A673 (cell line): ENCODE measurements around the gene ERVW-1. TPM values are rescaled to one million over a fixed set of nuclear protein-coding genes. Genes with fewer than 3 reads are reported as not detected.
"Not testable (repeated sequence)": the region's sequence is repeated elsewhere in the genome, so short reads cannot be mapped to it uniquely, and the experiment has no call there.

Experiments used
- BruUV-seq: library from RNA; stranded (reverse); fragments of 400-500 nt; replicated peaks from 2 replicates; lab custom pipeline; 2021; lab: Mats Ljungman, UMichigan
- CTCF ChIA-PET: fragments of 300-600 bp; sonication (Branson Sonifier 250); formaldehyde crosslinking; loops from one replicate; lab custom pipeline; 2022; ENCODE audit warnings: antibody characterized with exemption; lab: Charles Lee
- POLR2A ChIA-PET: fragments of 300-600 bp; sonication (Branson Sonifier 250); formaldehyde crosslinking; loops from one replicate; lab custom pipeline; 2022; ENCODE audit warnings: antibody characterized with exemption; ENCODE audit not compliant: low non-redundant PET; lab: Charles Lee
- DNase-seq: peaks from one replicate; pipeline ENCODE4 v3.0.0-alpha.2; 2015; ENCODE audit warnings: low spot score
- H3K27ac ChIP-seq: fragments of 200-600 bp; sonication (generic); 2 replicates; pipeline ENCODE4 v1.5.1; 2016; ENCODE audit warnings: mixed run types, low read depth, mild to moderate bottlenecking, mixed read lengths, antibody characterized with exemption, low read length; ENCODE audit not compliant: poor library complexity, severe bottlenecking
- H3K27me3 ChIP-seq: fragments of 200-600 bp; sonication (generic); replicated peaks from 2 replicates; pipeline ENCODE4 v1.6.1; 2017; ENCODE audit warnings: mixed run types, low read depth, mild to moderate bottlenecking, mixed read lengths, antibody characterized with exemption, low read length; ENCODE audit not compliant: insufficient read depth, poor library complexity
- H3K36me3 ChIP-seq: fragments of 200-600 bp; sonication (generic); 2 replicates; pipeline ENCODE4 v1.6.1; 2016; ENCODE audit warnings: mixed run types, mild to moderate bottlenecking, mixed read lengths, antibody characterized with exemption, low read length; ENCODE audit not compliant: insufficient read depth, poor library complexity, severe bottlenecking
- H3K4me1 ChIP-seq: fragments of 200-600 bp; sonication (generic); 2 replicates; pipeline ENCODE4 v1.6.1; 2017; ENCODE audit warnings: mixed run types, mild to moderate bottlenecking, mixed read lengths, antibody characterized with exemption, low read length; ENCODE audit not compliant: insufficient read depth, poor library complexity, severe bottlenecking
- H3K4me3 ChIP-seq: fragments of 200-600 bp; sonication (generic); 2 replicates; pipeline ENCODE4 v1.5.1; 2016; ENCODE audit warnings: low read depth, mixed run types, mild to moderate bottlenecking, mixed read lengths, low read length; ENCODE audit not compliant: poor library complexity, severe bottlenecking
- H3K9me3 ChIP-seq: fragments of 200-600 bp; sonication (generic); 2 replicates; pipeline ENCODE4 v1.6.1; 2016; ENCODE audit warnings: mixed run types, low read depth, mild to moderate bottlenecking, mixed read lengths, antibody characterized with exemption, low read length; ENCODE audit not compliant: poor library complexity, severe bottlenecking
- CTCF ChIP-seq: fragments of 300-800, 200-600 bp; sonication (generic); conservative IDR thresholded peaks from 2 replicates; pipeline ENCODE4 v1.5.1; 2017; ENCODE audit warnings: low read depth, mild to moderate bottlenecking, antibody characterized with exemption, low read length, moderate library complexity, mixed read lengths
- EZH2 ChIP-seq: fragments of 200-600 bp; sonication (generic); IDR thresholded peaks from 2 replicates; pipeline ENCODE4 v1.6.1; 2017; ENCODE audit warnings: borderline replicate concordance, low read depth, mild to moderate bottlenecking, mixed read lengths, antibody characterized with exemption, low read length; ENCODE audit not compliant: poor library complexity, severe bottlenecking
- intact Hi-C: fragments of 100-400 bp; cut with micrococcal nuclease; formaldehyde crosslinking; loops from one replicate; pipeline ENCODE4 v1.10.0; 2022; ENCODE audit not compliant: unreplicated experiment
- total RNA-seq: library from RNA; stranded (reverse); gene quantifications from 2 replicates; pipeline ENCODE4 v1.2.3, GENCODE V29; 2021

Gene ERVW-1
- total RNA-seq, 1 experiment from 2014 or later: not detected

GRCh38 chr7:92478711-92479110 lies 965 bp upstream of the ERVW-1 start:
- intact Hi-C loops: no loop called here

DNA sequence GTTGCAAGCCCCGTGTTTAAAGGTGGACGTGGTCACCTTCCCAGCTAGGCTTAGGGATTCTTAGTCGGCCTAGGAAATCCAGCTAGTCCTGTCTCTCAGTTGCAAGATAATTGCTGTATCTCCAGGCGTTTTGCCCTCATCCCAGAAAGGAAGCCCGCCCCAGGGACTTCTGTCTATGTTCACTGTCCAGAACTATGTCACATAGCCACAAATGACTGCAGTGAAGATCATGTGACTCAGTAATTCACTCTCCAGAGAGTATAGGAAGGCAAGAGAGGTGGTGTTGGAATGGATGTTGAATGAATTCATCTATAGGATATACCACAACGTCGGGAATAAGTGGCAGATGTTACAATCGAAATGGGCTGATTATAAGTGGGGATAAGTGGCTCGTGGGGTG lies 349 bp upstream of the ERVW-1 start:
- Histone ChIP-seq H3K9me3 (no peaks in the 10 kb centered on the region), H3K4me1 (no peaks in the 10 kb centered on the region), H3K27ac (no peak overlapping the region), H3K36me3 (no peaks in the 10 kb centered on the region), H3K27me3 (no peaks in the 10 kb centered on the region), H3K4me3 (no peak overlapping the region)
- CTCF ChIA-PET: no interaction called here
- DNase-seq: no peak
- POLR2A ChIA-PET: no interaction called here
- intact Hi-C loops: no loop called here
- no TSS peak for BruUV-seq
- TF ChIP-seq EZH2 (no peak), CTCF (no peak)

More at GRCh38 chr7:92478711-92479110, 965 bp upstream of the ERVW-1 start:
- Histone ChIP-seq H3K4me1 (no peaks in the 10 kb centered on the region), H3K27me3 (no peaks in the 10 kb centered on the region), H3K4me3 (no peak overlapping the region), H3K9me3 (no peaks in the 10 kb centered on the region), H3K36me3 (no peaks in the 10 kb centered on the region), H3K27ac (no peak overlapping the region)
- ChIA-PET CTCF (no interaction called here), POLR2A (no interaction called here)
- TF ChIP-seq EZH2: no peak
- no peak for TF ChIP-seq CTCF
- DNase-seq: no peak
- no TSS peak for BruUV-seq

DNA sequence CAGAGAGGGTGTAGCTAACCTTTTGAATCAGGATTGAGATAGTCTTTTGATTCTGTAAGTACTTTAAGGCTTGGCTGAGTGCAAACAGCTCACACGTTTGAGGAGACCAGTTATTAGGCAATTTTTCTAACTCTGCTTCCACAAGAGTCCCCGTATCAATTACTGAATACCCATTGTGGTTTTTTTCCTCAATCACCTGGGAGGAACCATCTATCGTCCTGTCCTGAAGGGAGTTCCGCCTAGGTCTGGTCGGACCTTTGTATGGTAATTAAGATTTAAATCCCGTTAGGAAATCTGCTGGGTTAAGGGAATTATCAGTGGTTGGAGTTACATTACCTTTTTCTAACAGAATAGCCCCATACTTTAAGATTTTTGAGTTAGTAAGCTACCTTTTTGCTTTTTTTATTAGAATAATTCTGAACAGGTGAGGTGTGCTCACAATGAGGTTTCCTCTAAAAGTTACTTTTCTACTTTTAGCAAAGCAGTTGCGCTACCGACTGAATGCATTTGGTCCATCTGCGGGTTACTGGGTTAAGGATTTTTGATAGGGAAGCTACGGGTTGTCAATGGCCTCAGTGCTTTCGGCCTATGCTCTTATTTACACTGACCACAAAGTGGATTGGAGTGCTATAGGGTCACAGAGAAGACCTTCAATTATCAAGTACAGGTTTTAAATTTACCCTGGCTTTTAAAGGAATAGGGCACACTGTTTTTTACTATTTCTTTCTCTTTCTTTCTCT lies 1.7 kb downstream of the ERVW-1 start:
- H3K9me3 ChIP-seq, H3K27ac ChIP-seq, H3K27me3 ChIP-seq, DNase-seq, intact Hi-C loops, POLR2A ChIA-PET, H3K4me1 ChIP-seq, BruUV-seq, H3K4me3 ChIP-seq, H3K36me3 ChIP-seq, CTCF ChIA-PET: not testable (repeated sequence)

GRCh38 chr7:92475261-92475770 lies 2.4 kb downstream of the ERVW-1 start:
- H3K27ac ChIP-seq, POLR2A ChIA-PET, H3K9me3 ChIP-seq, intact Hi-C loops, CTCF ChIA-PET, BruUV-seq, H3K4me3 ChIP-seq, DNase-seq, H3K4me1 ChIP-seq, H3K36me3 ChIP-seq, H3K27me3 ChIP-seq: not testable (repeated sequence)

DNA sequence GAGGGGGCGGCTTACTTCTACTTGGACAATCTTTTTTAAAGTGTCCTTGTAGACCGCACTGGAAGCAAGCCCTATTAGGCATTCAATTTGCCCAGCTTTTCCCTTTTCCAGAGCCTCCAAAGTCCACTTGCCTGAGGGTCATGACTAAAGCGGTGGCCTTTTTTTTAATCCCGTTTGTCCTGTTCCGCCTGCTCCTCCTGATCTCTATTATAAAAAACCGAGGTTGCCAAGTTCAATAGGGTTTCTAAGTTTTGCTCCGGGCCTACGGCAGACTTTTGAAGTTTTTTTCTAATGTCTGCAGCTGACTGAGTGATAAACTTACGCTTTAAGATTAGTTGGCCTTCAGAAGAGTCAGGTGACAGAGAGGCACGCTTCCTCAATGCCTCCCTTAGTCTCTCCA lies 3.8 kb downstream of the ERVW-1 start:
- intact Hi-C loops, POLR2A ChIA-PET, H3K36me3 ChIP-seq, H3K4me1 ChIP-seq, BruUV-seq, H3K27ac ChIP-seq, H3K4me3 ChIP-seq, H3K9me3 ChIP-seq, CTCF ChIA-PET, DNase-seq, H3K27me3 ChIP-seq: not testable (repeated sequence)

DNA sequence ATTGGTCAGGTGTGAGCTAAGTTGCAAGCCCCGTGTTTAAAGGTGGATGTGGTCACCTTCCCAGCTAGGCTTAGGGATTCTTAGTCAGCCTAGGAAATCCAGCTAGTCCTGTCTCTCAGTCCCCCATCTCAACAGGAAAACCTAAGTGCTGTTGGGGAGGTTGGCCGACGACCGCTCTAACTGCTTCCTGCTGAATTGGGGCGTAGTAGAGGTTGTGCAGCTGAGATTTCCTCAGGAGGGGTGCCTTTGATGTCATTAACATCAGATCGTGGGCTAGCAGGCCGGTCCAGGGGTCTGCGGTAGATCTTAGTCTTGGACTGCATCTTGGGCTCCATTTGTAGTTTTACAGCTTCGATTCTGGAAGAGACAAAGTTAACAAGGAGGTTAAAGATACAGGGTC lies 9.2 kb downstream of the ERVW-1 start:
- intact Hi-C loops, CTCF ChIA-PET, POLR2A ChIA-PET: not testable (repeated sequence)

More for the DNA sequence above, 9.2 kb downstream of the ERVW-1 start:
- not testable (repeated sequence) for H3K4me3 ChIP-seq, DNase-seq, H3K27ac ChIP-seq, H3K36me3 ChIP-seq, BruUV-seq, H3K9me3 ChIP-seq, H3K4me1 ChIP-seq, H3K27me3 ChIP-seq
